HCT116 (cell line): ENCODE measurements around the gene EHBP1. TPM values are rescaled to one million over a fixed set of nuclear protein-coding genes. Genes with fewer than 3 reads are reported as not detected.

ENCODE experiments used
- ATAC-seq: fragments of 200-7000 bp; cut with Tn5 transposase; 2 replicates; pipeline ENCODE4 v1.9.1; 2020; ENCODE audit warnings: mild to moderate bottlenecking, moderate library complexity
- BruUV-seq: library from RNA; stranded (reverse); fragments of 400-500 nt; replicated peaks from 2 replicates; lab custom pipeline; 2021; lab: Mats Ljungman, UMichigan
- CTCF ChIA-PET: fragments of 300-600 bp; sonication (Branson Sonifier 250); formaldehyde crosslinking; loops from one replicate; lab custom pipeline; 2021; ENCODE audit warnings: antibody characterized with exemption; lab: Charles Lee
- POLR2A ChIA-PET: fragments of 300-600, 350-600 bp; sonication (Branson Sonifier 250); formaldehyde crosslinking; loops from one replicate; lab custom pipeline; 2021; ENCODE audit warnings: antibody characterized with exemption; lab: Charles Lee
- RAD21 ChIA-PET, 2 experiments: fragments of 300-600 bp; sonication (Branson Sonifier 250); formaldehyde crosslinking; loops; one replicate each; lab custom pipeline; 2023; ENCODE audit warnings: low total read pairs in 2 of 2; ENCODE audit not compliant: uncharacterized antibody in 2 of 2, unreplicated experiment in 2 of 2, low non-redundant PET in 1 of 2; lab: Charles Lee
- DNase-seq: peaks from one replicate; pipeline ENCODE4 v3.0.0-alpha.2; 2010; ENCODE audit warnings: low read depth, low spot score
- H2AFZ ChIP-seq: fragments of 200-600 bp; shearing (Covaris generic), sonication (generic); 2 replicates; pipeline ENCODE4 v1.6.1; 2017; ENCODE audit warnings: low read depth, mixed run types, mixed read lengths, antibody characterized with exemption, low read length; ENCODE audit not compliant: poor library complexity, severe bottlenecking
- H3K27ac ChIP-seq: 2 replicates; pipeline ENCODE4 v1.5.1; 2012; ENCODE audit warnings: low read depth, low read length
- H3K27me3 ChIP-seq: fragments of 200-600 bp; sonication (generic); 2 replicates; pipeline ENCODE4 v1.6.1; 2016; ENCODE audit warnings: mixed run types, low read length, mixed read lengths; ENCODE audit not compliant: insufficient read depth
- H3K36me3 ChIP-seq, 2 experiments: fragments of 200-500 bp in 1 of 2; fragments of 200-600 bp in 1 of 2; sonication (Bioruptor generic) in 1 of 2; sonication (generic) in 1 of 2; 2 replicates each; pipeline versions ENCODE4 v1.5.1 to v1.6.1; 2014 to 2016; ENCODE audit warnings: low read length in 2 of 2, inconsistent platforms in 1 of 2, mixed read lengths in 1 of 2, mixed run types in 1 of 2; ENCODE audit not compliant: insufficient read depth in 2 of 2, control insufficient read depth in 1 of 2
- H3K4me1 ChIP-seq, 2 experiments: fragments of 200-600 bp in 1 of 2; sonication (generic) in 1 of 2; 2 replicates each; pipeline versions ENCODE4 v1.5.1 to v1.6.1; 2012 to 2017; ENCODE audit warnings: low read length in 2 of 2, inconsistent platforms in 1 of 2, mild to moderate bottlenecking in 1 of 2, mixed read lengths in 1 of 2, mixed run types in 1 of 2, moderate library complexity in 1 of 2; ENCODE audit not compliant: insufficient read depth in 2 of 2, control insufficient read depth in 1 of 2
- H3K4me2 ChIP-seq: fragments of 200-600 bp; sonication (generic); 2 replicates; pipeline ENCODE4 v1.6.1; 2017; ENCODE audit warnings: mixed run types, low read length, mixed read lengths
- H3K4me3 ChIP-seq, 2 experiments: fragments of 200-600 bp in 1 of 2; sonication (generic) in 1 of 2; replicated peaks in 1 of 2; 2 replicates each; pipeline ENCODE4 v1.5.1; 2011 to 2016; ENCODE audit warnings: low read length in 2 of 2, control low read depth in 1 of 2, low read depth in 1 of 2, mild to moderate bottlenecking in 1 of 2, mixed read lengths in 1 of 2, mixed run types in 1 of 2
- H3K79me2 ChIP-seq: fragments of 200-600 bp; sonication (generic); 2 replicates; pipeline ENCODE4 v1.6.1; 2017; ENCODE audit warnings: mild to moderate bottlenecking, mixed run types, low read length, moderate library complexity, mixed read lengths; ENCODE audit not compliant: insufficient read depth
- H3K9ac ChIP-seq: fragments of 200-600 bp; sonication (generic); 2 replicates; pipeline ENCODE4 v1.6.1; 2016; ENCODE audit warnings: low read length, mixed read lengths
- H3K9me2 ChIP-seq: fragments of 200-600 bp; sonication (generic), shearing (Covaris generic); 2 replicates; pipeline ENCODE4 v1.6.1; 2017; ENCODE audit warnings: mixed run types, mild to moderate bottlenecking, moderate library complexity; ENCODE audit not compliant: insufficient read depth
- H3K9me3 ChIP-seq, 2 experiments: fragments of 200-500 bp in 1 of 2; fragments of 200-600 bp in 1 of 2; sonication (Bioruptor generic) in 1 of 2; sonication (generic) in 1 of 2; 2 replicates each; pipeline ENCODE4 v1.6.1; 2014 to 2017; ENCODE audit warnings: low read length in 2 of 2, mixed read lengths in 2 of 2, inconsistent platforms in 1 of 2, low read depth in 1 of 2, mild to moderate bottlenecking in 1 of 2, mixed run types in 1 of 2, moderate library complexity in 1 of 2; ENCODE audit not compliant: control insufficient read depth in 1 of 2, insufficient read depth in 1 of 2
- H4K20me1 ChIP-seq: fragments of 200-600 bp; sonication (generic), shearing (Covaris generic); 2 replicates; pipeline ENCODE4 v1.6.1; 2017; ENCODE audit warnings: mixed run types, mild to moderate bottlenecking, moderate library complexity; ENCODE audit not compliant: insufficient read depth
- CEBPB ChIP-seq: IDR thresholded peaks from 2 replicates; pipeline ENCODE4 v1.6.1; 2012; ENCODE audit warnings: low read depth
- EGR1 ChIP-seq: IDR thresholded peaks from 2 replicates; pipeline ENCODE4 v1.6.1; 2012; ENCODE audit warnings: low read depth
- ELF1 ChIP-seq: IDR thresholded peaks from 2 replicates; pipeline ENCODE4 v1.6.1; 2012; ENCODE audit warnings: low read depth, borderline replicate concordance
- JUND ChIP-seq: IDR thresholded peaks from 2 replicates; pipeline ENCODE4 v1.6.1; 2012
- POLR2A ChIP-seq: IDR thresholded peaks from 2 replicates; pipeline ENCODE4 v1.7.0; 2011; ENCODE audit warnings: borderline replicate concordance; ENCODE audit not compliant: insufficient read depth, insufficient read length; ENCODE audit errors: extremely low read depth
- RAD21 ChIP-seq: IDR thresholded peaks from 2 replicates; pipeline ENCODE4 v1.6.1; 2012; ENCODE audit warnings: low read depth, mild to moderate bottlenecking
- SIN3A ChIP-seq: IDR thresholded peaks from 2 replicates; pipeline ENCODE4 v1.6.1; 2012; ENCODE audit warnings: low read depth
- SP1 ChIP-seq: IDR thresholded peaks from 2 replicates; pipeline ENCODE4 v1.6.1; 2012; ENCODE audit warnings: low read depth
- YY1 ChIP-seq: IDR thresholded peaks from 2 replicates; pipeline ENCODE4 v1.6.1; 2011; ENCODE audit warnings: low read length, low read depth, moderate library complexity, mild to moderate bottlenecking; ENCODE audit not compliant: insufficient replicate concordance; ENCODE audit errors: extremely low read depth
- ZFX ChIP-seq: fragments of 450-650 bp; IDR thresholded peaks from 2 replicates; pipeline ENCODE4 v1.6.1; 2017
- ZNF274 ChIP-seq: fragments of 200-500 bp; sonication (Bioruptor generic); IDR thresholded peaks from 2 replicates; pipeline ENCODE4 v1.6.1; 2014; ENCODE audit warnings: mild to moderate bottlenecking, low read depth, low read length, inconsistent platforms
- intact Hi-C: fragments of 100-400 bp; cut with micrococcal nuclease; formaldehyde crosslinking; loops from 2 replicates; pipeline ENCODE4 v1.10.0; 2022
- total RNA-seq: library from RNA; stranded (reverse); gene quantifications from one replicate; pipeline ENCODE4 v1.2.1, GENCODE V29; 2021; ENCODE audit not compliant: unreplicated experiment
- TF ChIP-seq, protein P1 (sequence below), 3 experiments: fragments of 200-600 bp in 1 of 3; sonication (generic) in 1 of 3; IDR thresholded peaks in 2 of 3; conservative IDR thresholded peaks in 1 of 3; 2 replicates each; pipeline ENCODE4 v1.5.1; 2012 to 2017; ENCODE audit warnings: low read depth in 2 of 3, low read length in 2 of 3, antibody characterized with exemption in 1 of 3, borderline replicate concordance in 1 of 3, control low read depth in 1 of 3, mild to moderate bottlenecking in 1 of 3, mixed read lengths in 1 of 3, mixed run types in 1 of 3, moderate library complexity in 1 of 3; ENCODE audit not compliant: insufficient read depth in 1 of 3
- TF ChIP-seq, protein P2 (sequence below): IDR thresholded peaks from 2 replicates; pipeline ENCODE4 v1.6.1; 2012
- TF ChIP-seq, protein P3 (sequence below): IDR thresholded peaks from 2 replicates; pipeline ENCODE4 v1.6.1; 2012
- TF ChIP-seq, protein P4 (sequence below): IDR thresholded peaks from 2 replicates; pipeline ENCODE4 v1.6.1; 2011; ENCODE audit warnings: mild to moderate bottlenecking, low read length, moderate library complexity; ENCODE audit not compliant: insufficient replicate concordance; ENCODE audit errors: extremely low read depth
- TF ChIP-seq, protein P5 (sequence below): IDR thresholded peaks from 2 replicates; pipeline ENCODE4 v1.6.1; 2012; ENCODE audit warnings: low read depth

EHBP1 gene
- total RNA-seq, 1 experiment from 2014 or later, result 89.9 TPM

DNA sequence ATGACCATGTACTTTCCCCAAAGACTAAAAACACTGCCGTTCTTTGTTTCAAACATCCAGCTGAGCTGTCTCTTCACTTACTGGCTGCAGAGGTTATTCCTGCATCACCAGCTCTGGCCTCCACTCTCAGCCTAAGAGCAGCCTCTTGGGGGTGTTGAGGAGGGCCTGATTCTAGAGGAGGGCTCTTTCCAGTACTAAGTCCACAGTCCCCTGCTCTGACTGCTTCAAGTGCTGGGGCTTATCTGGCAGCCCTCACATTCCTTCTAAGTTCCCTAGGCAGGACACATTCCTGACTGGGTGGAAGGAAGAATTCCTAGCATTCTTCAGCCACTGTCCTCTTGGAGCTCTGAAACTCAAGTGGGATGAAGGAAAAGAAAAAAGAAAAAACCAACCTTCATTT lies 32.9 kb upstream of the EHBP1 start (continued):
- TF ChIP-seq, protein P1, sequence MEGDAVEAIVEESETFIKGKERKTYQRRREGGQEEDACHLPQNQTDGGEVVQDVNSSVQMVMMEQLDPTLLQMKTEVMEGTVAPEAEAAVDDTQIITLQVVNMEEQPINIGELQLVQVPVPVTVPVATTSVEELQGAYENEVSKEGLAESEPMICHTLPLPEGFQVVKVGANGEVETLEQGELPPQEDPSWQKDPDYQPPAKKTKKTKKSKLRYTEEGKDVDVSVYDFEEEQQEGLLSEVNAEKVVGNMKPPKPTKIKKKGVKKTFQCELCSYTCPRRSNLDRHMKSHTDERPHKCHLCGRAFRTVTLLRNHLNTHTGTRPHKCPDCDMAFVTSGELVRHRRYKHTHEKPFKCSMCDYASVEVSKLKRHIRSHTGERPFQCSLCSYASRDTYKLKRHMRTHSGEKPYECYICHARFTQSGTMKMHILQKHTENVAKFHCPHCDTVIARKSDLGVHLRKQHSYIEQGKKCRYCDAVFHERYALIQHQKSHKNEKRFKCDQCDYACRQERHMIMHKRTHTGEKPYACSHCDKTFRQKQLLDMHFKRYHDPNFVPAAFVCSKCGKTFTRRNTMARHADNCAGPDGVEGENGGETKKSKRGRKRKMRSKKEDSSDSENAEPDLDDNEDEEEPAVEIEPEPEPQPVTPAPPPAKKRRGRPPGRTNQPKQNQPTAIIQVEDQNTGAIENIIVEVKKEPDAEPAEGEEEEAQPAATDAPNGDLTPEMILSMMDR (IDR thresholded peaks at IDR 0.05 in 2 of 3, conservative IDR thresholded peaks at IDR 0.05 in 1 of 3; ENCODE audit: borderline replicate concordance in 1 of 3, insufficient read depth in 1 of 3, low read depth in 2 of 3, low read length in 2 of 3), result no peak

DNA sequence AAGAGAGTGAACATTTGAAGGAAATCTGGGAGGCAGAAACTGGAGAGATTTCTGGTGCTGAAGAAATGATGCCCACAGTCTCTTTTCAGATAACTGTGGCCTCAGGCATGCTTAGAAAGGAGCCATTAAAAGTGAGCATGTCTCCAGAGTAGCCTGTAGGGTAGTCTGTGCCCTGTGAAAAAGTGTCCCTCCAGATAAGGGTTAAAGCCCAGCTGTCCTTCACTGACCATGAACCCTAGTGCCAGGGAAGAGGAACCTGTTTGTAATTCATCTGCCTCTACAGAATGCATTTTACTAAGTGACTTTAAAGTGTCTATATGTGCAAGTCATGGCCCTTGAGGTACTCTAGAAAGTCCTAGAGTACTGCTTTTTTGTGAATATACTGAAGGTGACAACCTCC lies 30.5 kb upstream of the EHBP1 start:
- no peaks in the 10 kb centered on the region for H3K36me3 ChIP-seq
- ChIA-PET POLR2A (no interaction called here), CTCF (interaction anchor here (1.5 kb wide), 1 partner anchor 217 kb away, joined by 3 read pairs; no protein-coding TSS in a partner anchor), RAD21 (no interaction called here)
- BruUV-seq, result no TSS peak
- no peaks in the 10 kb centered on the region for H3K9me2 ChIP-seq
- no peaks in the 10 kb centered on the region for H3K27me3 ChIP-seq
- no peaks in the 10 kb centered on the region for H4K20me1 ChIP-seq
- peaks cover 9 to 11% of the 10 kb centered on the region in 2 experiments for H3K4me1 ChIP-seq
- ATAC-seq, result no peak
- H3K27ac ChIP-seq, result no peak overlapping the region
- H3K79me2 ChIP-seq, result no peaks in the 10 kb centered on the region
- no peak for DNase-seq
- intact Hi-C loops, result no loop called here
- no peak overlapping the region for H3K9ac ChIP-seq
- no peak overlapping the region for H3K4me2 ChIP-seq
- H2AFZ ChIP-seq, result no peak overlapping the region
- no peak overlapping the region for H3K4me3 ChIP-seq
- no peaks in the 10 kb centered on the region for H3K9me3 ChIP-seq
- TF ChIP-seq CEBPB (no peak), RAD21 (no peak), ELF1 (no peak), ZNF274 (no peak), JUND (no peak), SIN3A (no peak), YY1 (no peak), ZFX (no peak), POLR2A (no peak), SP1 (no peak), EGR1 (no peak)
- TF ChIP-seq, protein P2, sequence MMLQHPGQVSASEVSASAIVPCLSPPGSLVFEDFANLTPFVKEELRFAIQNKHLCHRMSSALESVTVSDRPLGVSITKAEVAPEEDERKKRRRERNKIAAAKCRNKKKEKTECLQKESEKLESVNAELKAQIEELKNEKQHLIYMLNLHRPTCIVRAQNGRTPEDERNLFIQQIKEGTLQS, result no peak
- TF ChIP-seq, protein P3, sequence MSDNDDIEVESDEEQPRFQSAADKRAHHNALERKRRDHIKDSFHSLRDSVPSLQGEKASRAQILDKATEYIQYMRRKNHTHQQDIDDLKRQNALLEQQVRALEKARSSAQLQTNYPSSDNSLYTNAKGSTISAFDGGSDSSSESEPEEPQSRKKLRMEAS, result no peak
- TF ChIP-seq, protein P4, sequence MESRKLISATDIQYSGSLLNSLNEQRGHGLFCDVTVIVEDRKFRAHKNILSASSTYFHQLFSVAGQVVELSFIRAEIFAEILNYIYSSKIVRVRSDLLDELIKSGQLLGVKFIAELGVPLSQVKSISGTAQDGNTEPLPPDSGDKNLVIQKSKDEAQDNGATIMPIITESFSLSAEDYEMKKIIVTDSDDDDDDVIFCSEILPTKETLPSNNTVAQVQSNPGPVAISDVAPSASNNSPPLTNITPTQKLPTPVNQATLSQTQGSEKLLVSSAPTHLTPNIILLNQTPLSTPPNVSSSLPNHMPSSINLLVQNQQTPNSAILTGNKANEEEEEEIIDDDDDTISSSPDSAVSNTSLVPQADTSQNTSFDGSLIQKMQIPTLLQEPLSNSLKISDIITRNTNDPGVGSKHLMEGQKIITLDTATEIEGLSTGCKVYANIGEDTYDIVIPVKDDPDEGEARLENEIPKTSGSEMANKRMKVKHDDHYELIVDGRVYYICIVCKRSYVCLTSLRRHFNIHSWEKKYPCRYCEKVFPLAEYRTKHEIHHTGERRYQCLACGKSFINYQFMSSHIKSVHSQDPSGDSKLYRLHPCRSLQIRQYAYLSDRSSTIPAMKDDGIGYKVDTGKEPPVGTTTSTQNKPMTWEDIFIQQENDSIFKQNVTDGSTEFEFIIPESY, result no peak
- TF ChIP-seq, protein P5, sequence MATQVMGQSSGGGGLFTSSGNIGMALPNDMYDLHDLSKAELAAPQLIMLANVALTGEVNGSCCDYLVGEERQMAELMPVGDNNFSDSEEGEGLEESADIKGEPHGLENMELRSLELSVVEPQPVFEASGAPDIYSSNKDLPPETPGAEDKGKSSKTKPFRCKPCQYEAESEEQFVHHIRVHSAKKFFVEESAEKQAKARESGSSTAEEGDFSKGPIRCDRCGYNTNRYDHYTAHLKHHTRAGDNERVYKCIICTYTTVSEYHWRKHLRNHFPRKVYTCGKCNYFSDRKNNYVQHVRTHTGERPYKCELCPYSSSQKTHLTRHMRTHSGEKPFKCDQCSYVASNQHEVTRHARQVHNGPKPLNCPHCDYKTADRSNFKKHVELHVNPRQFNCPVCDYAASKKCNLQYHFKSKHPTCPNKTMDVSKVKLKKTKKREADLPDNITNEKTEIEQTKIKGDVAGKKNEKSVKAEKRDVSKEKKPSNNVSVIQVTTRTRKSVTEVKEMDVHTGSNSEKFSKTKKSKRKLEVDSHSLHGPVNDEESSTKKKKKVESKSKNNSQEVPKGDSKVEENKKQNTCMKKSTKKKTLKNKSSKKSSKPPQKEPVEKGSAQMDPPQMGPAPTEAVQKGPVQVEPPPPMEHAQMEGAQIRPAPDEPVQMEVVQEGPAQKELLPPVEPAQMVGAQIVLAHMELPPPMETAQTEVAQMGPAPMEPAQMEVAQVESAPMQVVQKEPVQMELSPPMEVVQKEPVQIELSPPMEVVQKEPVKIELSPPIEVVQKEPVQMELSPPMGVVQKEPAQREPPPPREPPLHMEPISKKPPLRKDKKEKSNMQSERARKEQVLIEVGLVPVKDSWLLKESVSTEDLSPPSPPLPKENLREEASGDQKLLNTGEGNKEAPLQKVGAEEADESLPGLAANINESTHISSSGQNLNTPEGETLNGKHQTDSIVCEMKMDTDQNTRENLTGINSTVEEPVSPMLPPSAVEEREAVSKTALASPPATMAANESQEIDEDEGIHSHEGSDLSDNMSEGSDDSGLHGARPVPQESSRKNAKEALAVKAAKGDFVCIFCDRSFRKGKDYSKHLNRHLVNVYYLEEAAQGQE, result no peak
